HG02588 (cell line): Measurements from ENCODE around the gene MFAP5.
"Not testable (repeated sequence)": the region's sequence is repeated elsewhere in the genome, so short reads cannot be mapped to it uniquely, and the experiment has no call there.

Experiments
- ATAC-seq: cut with Tn5 transposase; IDR thresholded peaks from one replicate; pipeline ENCODE4 v1.9.1; 2021; ENCODE audit warnings: mild to moderate bottlenecking, moderate library complexity; ENCODE audit not compliant: unreplicated experiment

MFAP5 gene

GRCh38 chr12:8635342-8636006 lies 27.2 kb downstream of the MFAP5 start:
- ATAC-seq: not testable (repeated sequence)

DNA sequence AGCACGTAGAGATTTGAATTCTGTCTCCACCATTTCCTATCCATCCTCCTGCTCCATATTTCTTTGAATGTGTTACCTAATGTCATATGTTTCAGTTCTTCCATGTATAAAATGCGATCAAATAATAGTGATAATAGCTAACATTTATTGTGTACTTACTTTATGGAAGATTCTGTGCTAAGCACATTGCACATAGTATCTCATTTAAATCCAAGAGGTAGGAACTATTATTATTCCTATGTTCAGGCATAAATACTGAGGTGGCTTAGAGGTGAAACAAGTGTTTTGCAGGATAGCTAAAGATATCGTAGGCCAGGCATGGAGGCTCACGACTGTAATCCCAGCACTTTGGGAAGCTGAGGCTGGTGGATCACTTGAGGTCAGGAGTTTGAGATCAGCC lies 32.5 kb downstream of the MFAP5 start:
- no peak for ATAC-seq

- ATAC-seq: peak; percentile 96
Observed at GRCh38 chr12:8629486-8630033, 33.1 kb downstream of the MFAP5 start.

DNA sequence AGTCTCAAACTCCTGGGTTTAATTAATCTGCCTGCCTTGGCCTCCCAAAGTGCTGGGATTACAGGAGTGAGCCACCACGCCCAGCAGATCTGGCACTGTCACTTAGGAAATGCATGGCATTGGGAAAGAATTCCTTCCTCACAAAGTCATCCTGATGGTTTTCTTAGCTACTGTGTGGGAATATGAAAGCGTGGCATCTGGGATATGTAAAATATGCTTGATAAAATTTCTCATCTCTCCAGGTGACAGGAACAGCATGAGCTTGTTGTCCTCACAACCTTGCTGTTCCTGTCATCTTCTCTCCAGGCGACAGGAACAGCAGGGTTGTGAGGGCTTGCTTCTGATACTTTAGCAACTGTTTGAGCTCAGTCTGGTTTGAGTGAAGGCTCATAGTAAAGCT lies 33.9 kb downstream of the MFAP5 start:
- no peak for ATAC-seq

DNA sequence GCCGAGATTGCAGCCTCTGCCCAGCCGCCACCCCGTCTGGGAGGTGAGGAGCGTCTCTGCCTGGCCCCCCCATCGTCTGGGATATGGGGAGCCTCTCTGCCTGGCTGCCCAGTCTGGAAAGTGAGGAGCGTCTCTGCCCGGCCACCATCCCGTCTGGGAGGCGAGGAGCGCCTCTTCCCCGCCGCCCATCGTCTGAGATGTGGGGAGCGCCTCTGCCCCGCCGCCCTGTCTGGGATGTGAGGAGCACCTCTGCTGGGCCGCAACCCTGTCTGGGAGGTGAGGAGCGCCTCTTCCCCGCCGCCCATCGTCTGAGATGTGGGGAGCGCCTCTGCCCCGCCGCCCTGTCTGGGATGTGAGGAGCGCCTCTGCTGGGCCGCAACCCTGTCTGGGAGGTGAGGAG lies 37.9 kb downstream of the MFAP5 start:
- not testable (repeated sequence) for ATAC-seq

GRCh38 chr12:8622646-8623045 lies 40.0 kb downstream of the MFAP5 start:
- ATAC-seq: no peak

- ATAC-seq: no peak
Observed at GRCh38 chr12:8615206-8615605, 47.4 kb downstream of the MFAP5 start.

DNA sequence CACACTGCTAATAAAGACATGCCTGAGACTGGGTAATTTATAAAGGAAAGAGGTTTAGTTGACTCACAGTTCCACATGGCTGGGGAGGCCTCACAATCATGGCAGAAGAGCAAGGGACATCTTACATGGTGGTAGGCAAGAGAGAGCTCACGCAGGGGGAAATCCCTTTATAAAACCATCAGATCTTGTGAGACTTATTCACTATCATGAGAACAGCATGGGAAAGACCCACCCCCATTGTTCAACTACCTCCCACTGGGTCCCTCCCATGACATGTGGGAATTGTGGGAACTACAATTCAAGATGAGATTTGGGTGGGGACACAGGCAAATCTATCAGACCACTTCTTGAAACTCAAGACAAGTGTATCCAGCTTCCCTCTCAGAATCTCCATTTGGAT lies 48.7 kb downstream of the MFAP5 start:
- not testable (repeated sequence) for ATAC-seq

DNA sequence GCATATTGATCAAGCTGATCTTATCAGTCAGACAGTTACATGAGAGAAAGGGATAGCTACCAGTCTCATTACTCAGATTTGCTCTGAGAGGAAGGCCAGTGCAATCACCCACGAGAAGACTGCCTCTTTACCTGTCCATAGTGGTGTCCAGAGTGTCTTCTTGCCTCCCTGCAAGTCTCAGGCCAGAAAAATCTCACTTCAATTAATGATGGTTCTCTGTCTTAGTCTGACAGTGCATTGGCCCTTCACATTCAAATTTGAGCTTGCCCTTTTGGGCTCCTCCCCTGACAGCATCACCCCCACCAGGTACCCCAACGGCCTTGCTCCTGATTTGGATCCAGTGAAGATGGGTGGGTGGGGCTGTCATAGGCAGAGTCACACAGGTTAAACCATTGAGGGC lies 50.0 kb downstream of the MFAP5 start, which contains the start of gene AICDA:
Gene AICDA (minus strand): TSS at position 231 of the 400 bp plus-strand sequence. CDS start 92 bp downstream, at position 139.
- ATAC-seq: no peak

GRCh38 chr12:8609061-8609570 lies 53.5 kb downstream of the MFAP5 start:
- no peak for ATAC-seq

- no peak for ATAC-seq
Observed at GRCh38 chr12:8606890-8607289, 55.7 kb downstream of the MFAP5 start.

- ATAC-seq: no peak
Observed at GRCh38 chr12:8605057-8605456, 57.6 kb downstream of the MFAP5 start.

DNA sequence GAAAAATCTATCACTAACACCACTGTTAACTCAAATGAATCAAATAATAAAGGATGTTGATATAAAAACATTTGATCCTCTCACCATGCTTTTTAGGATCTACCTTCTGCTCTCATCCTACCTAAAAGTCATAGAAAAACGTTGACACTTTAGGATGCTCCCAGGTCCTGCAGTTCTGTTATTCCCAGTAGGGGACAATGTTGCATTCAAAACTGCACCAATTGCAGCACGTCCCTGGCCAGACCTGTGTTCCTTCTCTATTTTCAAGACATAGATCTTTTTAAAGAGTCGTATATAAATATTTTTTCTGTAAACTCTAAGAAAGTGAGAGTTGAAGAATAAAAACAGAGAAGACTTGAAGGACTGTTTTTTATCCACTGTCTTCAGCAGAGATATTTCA lies 58.8 kb downstream of the MFAP5 start:
- ATAC-seq: no peak

DNA sequence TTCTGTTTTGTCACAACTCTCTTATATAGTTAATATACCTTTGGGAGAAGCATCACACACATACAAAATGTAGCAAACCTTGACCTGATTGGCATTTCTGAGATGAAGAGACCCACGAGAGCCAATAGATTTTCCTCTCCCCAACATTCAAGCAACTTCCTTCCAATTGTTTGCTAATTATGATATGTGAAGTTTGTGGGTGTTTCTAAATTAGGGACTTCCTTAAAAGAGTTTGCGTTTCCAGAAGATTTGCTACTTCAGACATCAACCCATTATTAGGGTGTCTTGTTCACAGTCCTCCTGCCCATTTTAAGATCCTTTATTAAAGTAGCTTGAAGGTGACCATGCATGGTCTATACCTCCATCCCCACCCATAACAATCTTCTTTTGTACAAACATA lies 59.3 kb downstream of the MFAP5 start:
- no peak for ATAC-seq

DNA sequence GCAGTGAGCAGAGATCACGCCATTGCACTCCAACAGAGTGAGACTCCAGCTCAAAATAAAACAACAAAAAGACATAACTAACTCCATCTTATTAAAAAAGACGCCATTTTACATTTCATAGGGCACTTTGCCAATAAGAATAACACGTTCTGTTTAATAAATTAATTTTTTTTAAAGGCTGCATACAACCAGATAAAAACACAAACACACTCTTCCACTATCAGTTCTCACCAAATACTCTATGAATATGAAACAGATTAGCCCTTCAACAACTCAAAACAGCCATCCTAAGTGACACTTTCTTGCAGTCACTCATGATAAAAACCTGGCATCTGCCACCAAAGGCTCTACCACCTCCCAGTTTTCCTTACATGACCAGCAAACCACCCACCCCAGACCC lies 66.1 kb downstream of the MFAP5 start:
- no peak for ATAC-seq
